Skin epidermis (tissue), 12 donors: Measurements from ENCODE around the gene DENND1A.
"Not testable (repeated sequence)": the region's sequence is repeated elsewhere in the genome, so short reads cannot be mapped to it uniquely, and the experiment has no call there.

Experiments used
- H3K27ac ChIP-seq, 21 experiments: fragments of 200-600 bp; sonication (generic) in 11 of 21; one replicate each; pipeline ENCODE4 v1.5.0; 2020; ENCODE audit warnings: mild to moderate bottlenecking in 3 of 21, inconsistent platforms in 2 of 21, moderate library complexity in 2 of 21
- H3K4me3 ChIP-seq, 7 experiments: fragments of 200-600 bp; sonication (generic) in 2 of 7; one replicate each; pipeline ENCODE4 v1.5.0; 2020; ENCODE audit warnings: inconsistent platforms in 2 of 7, mild to moderate bottlenecking in 2 of 7, moderate library complexity in 1 of 7

DENND1A gene

DNA sequence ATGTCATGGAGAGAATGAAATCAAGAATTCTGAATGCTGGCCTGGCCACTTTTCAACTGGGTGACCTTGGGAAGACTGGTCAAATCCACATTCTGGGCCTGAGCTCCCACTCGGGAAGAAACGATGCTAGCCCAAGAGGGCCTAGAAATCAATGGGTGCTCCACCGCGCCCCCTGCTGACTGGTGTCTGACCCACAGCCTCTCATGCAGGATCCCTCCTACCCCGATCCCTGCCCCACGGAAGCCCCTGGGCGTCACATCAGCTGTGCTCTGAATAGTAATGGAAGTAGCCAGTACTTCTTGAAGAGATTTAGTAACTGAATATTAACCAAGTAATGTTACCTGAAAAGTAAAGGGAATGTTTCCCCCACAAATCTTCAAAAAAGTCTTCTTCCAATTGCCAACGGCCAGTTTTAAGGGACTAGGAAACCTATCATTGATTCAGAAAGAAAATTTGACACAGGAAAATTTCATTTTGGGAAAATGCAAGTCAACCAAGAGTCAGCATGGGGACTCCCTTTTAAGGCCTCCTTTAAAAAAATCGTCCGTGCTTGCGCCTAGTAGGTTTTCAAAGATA lies 530.0 kb downstream of the DENND1A start:
- Histone ChIP-seq H3K4me3 (no peak overlapping the region), H3K27ac (no peak overlapping the region)

DNA sequence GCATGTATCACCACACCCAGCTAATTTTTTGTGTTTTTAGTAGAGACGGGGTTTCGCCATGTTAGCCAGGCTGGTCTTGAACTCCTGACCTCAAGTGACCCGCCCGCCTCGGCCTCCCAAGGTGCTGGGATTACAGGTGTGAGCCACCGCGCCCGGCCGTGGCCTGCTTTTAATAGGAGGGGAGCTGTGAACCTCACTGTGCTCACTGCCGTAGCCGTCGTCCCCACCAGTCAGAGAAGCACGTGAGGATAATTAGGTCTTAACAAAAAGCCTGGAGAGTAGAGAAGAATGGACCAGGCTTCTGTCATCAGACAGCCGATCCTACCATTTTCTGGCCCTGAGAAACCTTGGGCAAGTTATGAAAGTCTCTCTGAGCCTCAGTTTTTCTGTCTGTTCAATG lies 531.0 kb downstream of the DENND1A start:
- H3K27ac ChIP-seq, H3K4me3 ChIP-seq: not testable (repeated sequence)

DNA sequence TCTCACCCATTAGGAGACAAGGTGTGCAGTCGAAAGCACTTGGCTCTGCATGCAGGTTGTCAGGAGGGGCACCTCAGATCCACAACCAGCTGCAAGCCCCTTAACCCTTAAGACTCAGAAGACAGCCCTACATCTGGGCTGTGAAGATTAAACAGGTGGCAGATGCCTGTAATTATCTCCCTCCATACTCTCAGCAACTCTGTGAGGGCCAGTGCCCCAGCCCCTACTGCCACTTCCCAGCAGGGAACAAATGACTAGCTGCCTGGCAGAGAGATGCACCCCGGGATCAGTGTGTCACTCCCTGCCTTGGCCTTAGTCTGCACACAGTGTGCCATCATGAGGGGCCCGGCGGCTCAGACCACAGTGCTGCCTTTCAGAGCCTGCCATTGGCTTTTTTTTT lies 532.0 kb downstream of the DENND1A start:
- no peak overlapping the region for H3K27ac ChIP-seq
- H3K4me3 ChIP-seq: no peak overlapping the region

DNA sequence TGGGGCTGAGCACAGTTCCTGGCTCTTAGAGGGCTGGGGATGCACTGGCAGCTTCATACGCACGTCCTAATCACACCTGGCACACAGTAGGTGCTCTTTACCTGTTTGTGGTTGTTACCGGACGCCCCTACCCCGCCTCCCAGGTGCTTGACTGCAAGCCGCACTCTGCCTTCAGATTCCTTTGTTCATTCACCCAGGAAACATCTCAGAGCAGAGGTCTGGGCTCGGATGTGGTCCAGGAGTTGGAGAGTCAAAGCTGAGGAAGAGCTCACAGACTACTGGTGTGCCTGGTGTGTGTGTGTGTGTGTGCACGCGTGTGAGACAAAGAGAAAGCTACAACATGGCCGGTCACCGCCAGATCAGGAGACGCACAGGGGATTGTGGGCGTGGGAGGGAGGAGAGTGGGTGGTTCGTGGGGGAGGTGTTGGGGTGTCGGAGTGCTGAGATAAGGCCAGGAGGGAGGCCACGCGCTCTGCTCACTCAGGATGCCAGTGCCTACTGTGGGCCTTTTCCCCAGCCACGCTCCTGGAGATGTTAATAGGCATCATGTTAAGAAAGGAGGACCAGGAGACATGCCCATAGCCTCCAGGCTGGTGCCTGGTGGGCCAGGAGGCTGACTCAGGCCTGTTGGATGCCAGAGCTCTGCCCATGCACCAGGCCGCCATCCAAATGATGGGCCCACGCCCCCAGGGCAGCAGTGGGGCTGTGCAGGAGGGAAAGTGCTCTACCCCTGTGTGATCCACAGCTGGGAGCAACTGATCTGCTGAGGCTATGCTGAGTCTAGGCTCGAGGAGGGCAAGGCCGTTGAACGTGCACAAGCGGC lies 534.0 kb downstream of the DENND1A start:
- no peak overlapping the region for H3K27ac ChIP-seq
- H3K4me3 ChIP-seq: no peak overlapping the region

DNA sequence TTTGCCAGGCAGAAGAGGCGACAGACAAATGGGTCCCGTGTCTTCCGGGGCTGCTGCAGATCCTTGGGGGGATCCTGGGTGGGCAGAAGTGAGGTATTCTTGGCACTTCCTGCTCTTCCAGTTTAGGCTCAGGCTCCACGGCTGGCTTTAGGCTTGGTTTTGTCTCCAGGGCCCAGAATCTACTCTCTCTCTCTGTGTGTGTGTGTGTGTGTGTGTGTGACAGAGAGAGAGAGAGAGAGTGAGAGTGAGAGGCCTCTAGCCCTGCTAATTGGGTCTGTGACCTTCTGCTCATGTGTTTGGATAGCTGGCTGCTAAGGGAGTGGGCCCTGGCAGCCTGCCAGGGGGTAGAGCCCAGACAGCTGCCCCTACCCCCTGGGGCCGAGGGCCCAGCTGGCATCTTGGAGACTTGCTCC lies 534.6 kb downstream of the DENND1A start:
- no peak overlapping the region for H3K27ac ChIP-seq
- no peak overlapping the region for H3K4me3 ChIP-seq

DNA sequence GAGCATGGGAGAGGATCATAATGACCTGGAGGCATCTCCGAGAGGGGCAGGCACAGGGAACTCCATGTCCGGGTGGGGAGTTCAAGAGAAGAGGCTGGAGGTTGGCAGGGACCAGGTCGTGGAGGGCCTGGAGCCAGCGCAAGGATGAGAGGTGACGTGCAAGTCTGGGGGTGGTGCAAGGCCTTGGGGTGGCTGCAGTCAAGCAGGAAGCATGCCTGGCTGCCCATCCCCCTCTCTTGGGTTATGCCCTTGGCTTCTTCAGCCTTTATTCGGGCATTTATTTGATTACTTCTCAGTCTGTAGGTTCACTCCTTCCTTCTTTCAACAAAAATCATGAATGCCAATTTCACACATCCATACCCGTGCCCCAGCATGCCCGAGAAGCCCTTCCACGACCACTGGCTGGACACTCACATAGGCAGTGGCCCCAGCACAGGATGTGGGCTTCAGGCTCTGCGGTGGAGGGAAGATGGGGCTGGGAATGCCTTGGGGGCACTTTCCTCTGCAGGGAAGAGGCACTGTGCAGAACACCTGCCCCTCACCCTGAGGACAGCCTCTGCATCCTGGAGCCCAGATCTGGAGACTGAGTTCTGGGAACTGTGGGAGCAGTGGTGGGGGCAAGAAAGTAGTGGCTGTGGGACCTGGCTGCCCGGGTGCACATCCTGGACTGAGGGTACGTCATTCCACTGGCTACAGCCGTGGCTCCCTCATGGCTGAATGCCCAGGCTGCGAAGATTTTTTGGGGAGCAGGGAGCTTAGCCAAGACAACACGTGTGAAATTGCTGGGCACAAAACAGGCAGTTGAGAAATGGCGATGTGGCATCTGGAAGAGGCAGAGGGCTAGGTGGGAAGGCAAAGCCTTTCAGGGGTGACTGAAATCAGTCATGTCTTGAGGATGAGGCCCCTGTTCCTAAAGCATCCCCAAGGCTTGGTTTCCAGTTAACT lies 535.4 kb downstream of the DENND1A start:
- no peak overlapping the region for H3K4me3 ChIP-seq

DNA sequence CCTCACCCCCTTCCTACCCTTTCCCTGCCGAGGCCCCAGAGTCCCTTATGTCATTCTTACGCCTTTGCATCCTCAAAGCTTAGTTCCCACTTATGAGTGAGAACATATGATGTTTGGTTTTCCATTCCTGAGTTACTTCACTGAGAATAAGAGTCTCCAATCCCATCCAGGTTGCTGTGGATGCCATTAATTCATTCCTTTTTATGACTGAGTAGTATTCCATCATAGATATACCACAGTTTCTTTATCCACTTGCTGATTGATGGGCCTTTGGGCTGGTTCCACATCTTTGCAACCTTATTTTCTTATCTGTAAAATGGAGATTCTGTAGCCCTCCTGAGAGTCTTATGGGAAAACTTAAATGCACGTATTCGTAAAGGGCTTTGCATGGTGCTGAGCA lies 537.1 kb downstream of the DENND1A start:
- Histone ChIP-seq H3K4me3 (no peak overlapping the region), H3K27ac (no peak overlapping the region)

More for the DNA sequence above, 535.4 kb downstream of the DENND1A start:
- H3K27ac ChIP-seq: no peak overlapping the region

DNA sequence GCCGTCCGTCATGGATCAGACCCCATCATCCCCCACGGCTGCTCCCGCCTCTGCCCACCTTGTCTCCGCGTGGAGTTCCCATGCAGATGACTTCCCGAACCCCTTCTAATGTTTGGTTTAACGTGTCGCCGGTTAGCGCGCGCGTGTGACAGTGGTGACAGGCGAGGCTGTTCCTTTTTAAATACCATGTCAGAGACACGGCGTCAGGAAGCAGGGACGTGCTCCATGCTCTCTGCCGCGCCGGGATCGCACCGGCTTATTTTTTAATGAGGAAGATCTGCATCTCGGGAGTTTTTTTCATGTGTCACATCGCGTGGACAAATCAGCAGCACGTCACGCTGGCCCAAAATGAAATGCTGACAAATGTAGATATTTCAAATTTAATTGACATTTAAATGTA lies 538.0 kb downstream of the DENND1A start:
- no peak overlapping the region for H3K4me3 ChIP-seq
- H3K27ac ChIP-seq: no peak overlapping the region

DNA sequence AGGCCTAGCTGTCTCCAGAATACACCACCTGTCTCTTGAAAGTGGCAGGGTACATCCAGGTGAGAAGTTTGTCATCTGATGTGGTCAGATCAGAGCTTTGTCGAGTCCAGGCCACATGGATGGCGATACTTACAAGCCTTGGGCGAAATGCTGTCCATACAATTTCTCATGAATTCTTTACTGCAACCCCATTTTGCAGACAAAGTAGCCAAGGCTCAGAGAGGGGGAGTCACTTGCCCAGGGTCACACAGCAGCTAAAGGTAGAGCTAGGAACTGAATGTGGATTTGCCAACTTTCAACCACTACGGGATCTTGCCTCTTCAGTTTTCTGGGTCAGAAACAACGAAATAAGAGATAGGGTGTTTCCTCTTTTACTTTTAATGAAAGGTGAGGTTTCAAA lies 538.7 kb downstream of the DENND1A start:
- Histone ChIP-seq H3K4me3 (no peak overlapping the region), H3K27ac (no peak overlapping the region)

DNA sequence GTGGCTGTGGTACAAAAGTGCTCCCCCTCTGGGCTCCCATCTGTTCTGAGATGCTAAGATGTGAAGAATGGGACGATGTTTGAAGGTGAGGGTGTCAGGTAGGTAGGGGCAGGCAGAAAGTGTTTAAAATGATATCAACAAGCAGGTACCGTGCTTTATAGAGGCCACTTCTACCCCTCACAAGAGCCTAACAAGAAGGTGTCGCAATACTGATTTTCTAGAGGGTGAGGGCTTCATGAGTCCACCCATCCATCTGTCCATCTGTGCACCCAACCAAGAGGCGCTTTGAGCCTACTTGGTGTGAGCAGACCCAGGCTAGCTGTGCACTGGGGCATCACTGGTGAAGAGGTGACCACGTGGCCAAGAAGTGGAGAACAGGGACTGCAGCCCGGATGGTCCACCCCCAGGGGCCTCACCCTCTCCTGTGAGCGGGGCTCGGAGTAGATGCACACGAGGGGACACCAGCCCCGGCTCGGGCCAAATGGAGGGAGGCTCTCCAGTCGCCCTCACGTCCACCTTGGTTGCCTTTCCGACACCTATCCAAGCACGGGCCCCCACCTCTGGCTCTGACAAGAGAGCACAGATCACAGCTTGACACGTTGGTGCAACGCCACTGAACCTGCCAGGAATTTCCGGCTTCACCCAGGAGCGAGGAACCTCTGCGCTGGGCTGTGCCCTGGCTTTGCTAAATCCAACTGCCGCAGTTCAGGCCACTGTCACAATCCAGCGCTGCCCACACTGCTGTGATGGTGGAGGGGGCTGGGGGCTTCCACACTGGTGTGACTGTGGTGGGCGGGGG lies 539.4 kb downstream of the DENND1A start:
- Histone ChIP-seq H3K27ac (no peak overlapping the region), H3K4me3 (no peak overlapping the region)

DNA sequence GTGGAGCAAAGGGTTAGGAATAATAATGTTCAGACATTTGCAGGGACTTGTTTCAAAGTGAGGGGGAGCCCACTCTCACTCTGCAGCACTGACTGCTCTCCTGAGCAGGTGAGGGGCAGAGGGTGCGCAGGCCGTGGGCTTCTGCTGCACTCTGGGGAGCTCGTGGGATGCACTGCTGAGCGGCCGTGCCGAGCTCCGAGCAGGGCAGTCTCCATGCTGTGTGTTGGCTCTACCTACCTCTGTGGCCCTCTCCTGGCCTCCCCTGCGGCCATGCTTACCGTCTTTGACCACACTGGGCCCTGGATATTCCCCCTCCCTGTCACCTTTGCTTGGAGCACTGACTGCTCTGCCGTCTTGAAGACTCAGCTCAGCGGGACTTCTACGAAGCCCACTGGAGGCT lies 540.2 kb downstream of the DENND1A start:
- Histone ChIP-seq H3K4me3 (no peak overlapping the region), H3K27ac (no peak overlapping the region)

DNA sequence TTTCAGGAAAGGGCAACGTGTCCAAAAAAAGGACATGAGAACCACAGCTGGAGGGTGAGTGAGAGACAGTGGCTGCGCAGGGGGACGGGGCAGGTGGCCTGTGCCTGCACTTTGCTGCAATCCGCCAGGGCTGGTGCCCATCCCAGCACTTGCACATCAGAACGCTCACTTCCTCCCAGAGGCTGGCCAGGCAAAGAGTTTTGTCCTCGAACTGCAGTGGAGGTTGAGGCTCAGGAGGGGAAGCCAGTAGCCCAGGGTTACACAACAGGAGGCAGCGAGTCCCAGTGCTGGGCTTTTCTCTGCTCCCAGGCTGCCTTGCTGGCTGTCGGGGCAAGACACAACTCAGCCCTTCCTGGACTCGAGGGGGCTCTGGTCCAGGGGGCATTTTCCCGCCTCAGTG lies 540.9 kb downstream of the DENND1A start:
- H3K4me3 ChIP-seq: no peak overlapping the region

DNA sequence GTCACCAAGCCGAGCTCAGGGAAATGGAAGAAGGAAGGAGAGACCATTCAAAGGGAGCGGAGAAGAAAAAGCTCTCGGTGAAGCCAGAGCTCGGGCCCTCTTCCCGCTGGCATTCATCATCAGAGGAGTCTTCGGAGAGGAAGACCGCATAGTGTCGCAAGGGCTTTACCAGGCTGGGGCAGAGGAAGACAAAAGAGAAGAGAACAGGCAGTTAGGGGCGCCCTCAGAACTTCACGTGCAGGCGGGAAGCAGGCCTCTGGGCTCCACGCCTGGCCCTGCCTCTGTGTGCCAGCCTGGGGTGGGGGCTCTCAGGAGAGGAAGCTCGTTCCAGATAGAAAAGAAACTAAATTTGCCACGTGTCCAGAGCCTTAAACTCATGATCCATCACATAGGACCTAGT lies 542.2 kb downstream of the DENND1A start:
- Histone ChIP-seq H3K4me3 (no peak overlapping the region), H3K27ac (no peak overlapping the region)

More for the DNA sequence above, 540.9 kb downstream of the DENND1A start:
- no peak overlapping the region for H3K27ac ChIP-seq

DNA sequence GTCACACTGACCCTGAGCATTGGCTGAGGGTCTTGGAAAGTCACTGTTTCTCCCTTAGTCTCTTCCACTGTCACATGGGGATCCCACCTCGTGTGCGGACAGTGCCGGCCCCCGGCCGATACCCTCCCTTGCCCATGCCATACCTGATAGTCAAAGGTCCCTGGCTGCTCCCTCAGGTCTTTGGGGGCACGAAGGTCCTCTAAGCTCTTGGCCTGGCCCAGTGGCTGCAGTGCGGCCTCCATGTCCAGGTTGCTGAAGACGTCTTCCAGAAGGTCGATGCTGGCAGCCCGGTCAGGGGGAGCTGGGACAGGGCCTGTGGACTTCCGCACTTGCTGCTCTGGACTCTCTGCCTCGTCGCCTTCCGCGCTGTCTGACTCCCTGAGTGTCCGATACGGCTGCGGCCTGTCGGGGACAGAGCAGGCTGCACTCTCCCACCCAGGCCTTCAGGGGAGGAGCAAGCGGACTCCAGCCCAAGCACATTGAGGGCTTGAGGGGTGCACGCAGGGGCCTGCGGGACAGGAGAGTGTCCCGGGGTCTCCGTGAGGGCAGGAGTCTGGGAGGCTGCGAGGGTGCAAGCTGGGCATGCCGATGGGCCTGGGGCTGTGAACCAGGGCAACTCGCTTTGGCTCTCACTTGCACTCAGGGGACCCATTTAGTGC lies 546.3 kb downstream of the DENND1A start:
- H3K27ac ChIP-seq: no peak overlapping the region
- no peak overlapping the region for H3K4me3 ChIP-seq

DNA sequence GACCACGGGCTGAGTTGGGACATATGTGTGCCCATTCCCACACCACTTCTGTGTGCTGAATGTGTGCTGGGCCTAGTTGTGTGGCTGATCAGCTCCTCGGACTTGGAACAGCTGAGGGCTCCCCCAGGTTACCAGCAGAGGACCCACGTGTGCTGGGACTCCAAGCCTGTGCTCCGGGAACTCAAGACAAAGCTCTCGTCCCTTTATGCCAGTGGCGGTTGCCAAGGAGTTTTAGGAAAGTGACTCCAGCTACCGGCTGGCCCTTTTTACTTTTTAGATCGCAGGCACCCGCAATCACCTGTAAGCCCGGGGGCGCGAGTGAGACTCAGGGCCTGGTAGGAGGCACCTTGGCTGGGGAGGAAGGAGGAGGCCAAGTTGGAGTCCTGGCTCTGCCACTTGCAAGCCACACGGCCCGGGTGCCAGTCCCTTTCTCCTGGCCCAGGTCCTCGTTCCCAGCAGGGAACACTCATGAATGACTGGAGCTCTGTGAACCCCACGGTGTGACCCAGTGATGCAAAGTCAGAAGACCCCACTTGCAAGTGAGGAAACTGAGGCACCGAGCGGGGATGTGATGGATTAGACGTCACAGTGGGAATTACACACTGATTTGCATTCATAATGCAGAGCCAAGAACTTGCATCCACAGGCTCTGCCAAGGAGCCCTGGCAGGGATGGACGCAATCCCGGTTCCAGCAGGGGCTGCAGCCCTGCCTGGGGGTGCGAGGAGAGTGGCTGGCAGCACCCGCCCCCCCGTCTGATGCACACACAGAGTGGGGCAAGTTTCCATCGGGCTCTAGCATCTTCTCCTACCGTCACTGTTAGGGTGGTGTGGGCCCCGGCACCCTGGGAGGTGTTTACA lies 547.0 kb downstream of the DENND1A start:
- Histone ChIP-seq H3K4me3 (no peak overlapping the region), H3K27ac (no peak overlapping the region)

DNA sequence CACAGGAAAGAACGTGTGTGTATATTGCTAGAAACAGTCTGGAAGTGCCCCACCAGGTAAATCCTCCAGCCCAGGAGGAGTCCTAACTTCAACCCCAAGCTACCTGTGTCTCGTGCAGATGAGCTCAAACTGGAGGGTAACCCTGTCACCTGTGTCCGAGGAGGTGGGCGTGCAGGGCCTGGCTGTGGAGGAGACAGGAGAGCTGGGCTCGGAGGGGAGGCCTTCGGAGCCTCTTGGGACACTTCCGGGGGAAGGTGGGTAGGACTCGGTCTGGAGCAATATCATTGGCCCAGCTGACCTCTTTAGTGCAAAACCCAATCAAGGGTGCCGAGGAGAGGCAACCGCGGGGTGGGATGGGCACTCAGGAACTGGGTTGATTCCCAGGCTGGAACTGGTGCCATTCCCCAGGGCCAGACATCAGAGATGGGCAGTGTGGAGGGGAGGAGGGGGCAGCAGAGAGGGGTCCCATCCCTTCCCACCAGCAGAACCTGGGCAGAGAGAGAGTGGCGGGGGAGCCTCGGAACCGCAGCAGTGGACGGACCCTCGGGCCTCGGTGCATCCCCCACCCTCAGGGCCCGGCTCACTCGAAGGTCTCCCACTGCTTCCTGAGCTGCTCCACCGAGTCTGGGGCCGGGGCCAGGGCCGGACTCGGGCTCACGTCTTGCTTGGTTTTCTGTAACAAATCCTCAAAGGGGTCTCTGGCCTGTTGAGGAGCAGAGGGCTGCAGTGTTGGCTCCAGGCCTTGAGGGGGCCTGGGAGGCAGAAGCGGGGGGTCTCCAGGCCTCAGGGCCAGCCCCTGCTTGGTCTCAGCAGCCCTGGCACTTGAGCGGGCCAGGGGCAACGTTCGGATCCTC lies 548.8 kb downstream of the DENND1A start:
- no peak overlapping the region for H3K27ac ChIP-seq
- H3K4me3 ChIP-seq: no peak overlapping the region

DNA sequence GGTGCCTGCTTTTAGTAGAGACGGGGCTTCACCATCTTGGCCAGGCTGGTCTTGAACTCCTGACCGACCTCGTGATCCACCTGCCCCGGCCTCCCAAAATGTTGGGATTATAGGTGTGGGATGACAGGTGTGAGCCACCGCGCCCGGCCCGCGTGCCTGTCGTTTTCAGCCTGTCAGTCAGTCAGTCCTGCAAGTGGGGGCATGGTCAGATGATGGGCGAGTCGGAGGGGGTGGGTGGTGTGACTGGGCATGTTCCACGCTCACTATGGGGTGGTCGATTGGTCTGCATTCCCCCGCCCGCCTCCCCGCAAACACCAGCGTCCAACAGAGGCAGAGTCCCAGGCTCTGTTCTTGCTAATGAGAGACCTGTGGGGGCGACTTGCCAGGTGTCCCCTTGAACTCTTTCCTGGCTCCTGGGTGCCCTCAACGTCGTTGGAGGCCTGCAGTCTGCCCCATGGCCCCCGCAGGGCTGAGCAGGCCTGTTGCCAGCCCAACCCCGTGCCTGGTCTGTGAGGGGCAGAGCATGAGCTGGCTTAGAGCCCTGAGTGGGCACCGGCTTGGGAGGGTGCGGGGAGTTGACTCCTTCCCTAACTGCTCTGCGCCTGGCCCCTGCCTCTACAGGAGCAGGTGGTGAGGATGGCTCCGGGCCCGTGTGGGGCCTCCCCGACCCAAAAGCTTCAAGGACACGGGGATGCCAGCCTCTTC lies 550.8 kb downstream of the DENND1A start:
- Histone ChIP-seq H3K27ac (no peak overlapping the region), H3K4me3 (no peak overlapping the region)
